ENCODE measurements around the gene SFXN5.
"Not testable (repeated sequence)": the region's sequence is repeated elsewhere in the genome, so short reads cannot be mapped to it uniquely, and the experiment has no call there.

SFXN5 gene

GRCh38 chr2:72921853-72922252 lies 149.7 kb downstream of the SFXN5 start:
- no peak for DNase-seq (ENCODE audit: low read depth)

- no peak for DNase-seq (ENCODE audit: low read depth)
Observed at GRCh38 chr2:72921088-72921851, 150.2 kb downstream of the SFXN5 start.

GRCh38 chr2:72920318-72921087 lies 151.0 kb downstream of the SFXN5 start:
- DNase-seq (ENCODE audit: low read depth), result no peak

GRCh38 chr2:72919414-72920317 lies 151.8 kb downstream of the SFXN5 start:
- no peak for DNase-seq (ENCODE audit: low read depth)

- DNase-seq (ENCODE audit: low read depth), result no peak
Observed at GRCh38 chr2:72917877-72918553, 153.5 kb downstream of the SFXN5 start.

GRCh38 chr2:72917138-72917876 lies 154.2 kb downstream of the SFXN5 start, which contains the start of gene EMX1:
Gene EMX1, plus strand, starts transcription at chr2:72917519. Its CDS starts 334 bp downstream, at chr2:72917853.
- no peak for DNase-seq (ENCODE audit: low read depth)

- no peak for DNase-seq (ENCODE audit: low read depth)
Observed at GRCh38 chr2:72916743-72917137, 154.8 kb downstream of the SFXN5 start.

GRCh38 chr2:72915907-72916742 lies 155.4 kb downstream of the SFXN5 start:
- DNase-seq (ENCODE audit: low read depth), result no peak

- no peak for DNase-seq (ENCODE audit: low read depth)
Observed at GRCh38 chr2:72915320-72915906, 156.1 kb downstream of the SFXN5 start.

GRCh38 chr2:72914589-72915319 lies 156.8 kb downstream of the SFXN5 start:
- DNase-seq (ENCODE audit: low read depth), result no peak

- DNase-seq (ENCODE audit: low read depth), result no peak
Observed at GRCh38 chr2:72914206-72914559, 157.3 kb downstream of the SFXN5 start.

GRCh38 chr2:72913486-72914205 lies 157.9 kb downstream of the SFXN5 start:
- DNase-seq (ENCODE audit: low read depth), result no peak

GRCh38 chr2:72911256-72911655 lies 160.3 kb downstream of the SFXN5 start:
- DNase-seq (ENCODE audit: low read depth), result no peak

GRCh38 chr2:72908741-72909140 lies 162.8 kb downstream of the SFXN5 start:
- DNase-seq (ENCODE audit: low read depth), result no peak

GRCh38 chr2:72907369-72907768 lies 164.1 kb downstream of the SFXN5 start:
- not testable (repeated sequence) for DNase-seq (ENCODE audit: low read depth)

- DNase-seq (ENCODE audit: low read depth), result no peak
Observed at GRCh38 chr2:72901426-72901825, 170.1 kb downstream of the SFXN5 start.

- DNase-seq (ENCODE audit: low read depth), result no peak
Observed at GRCh38 chr2:72900191-72900825, 171.2 kb downstream of the SFXN5 start.

GRCh38 chr2:72898585-72898906 lies 173.0 kb downstream of the SFXN5 start:
- DNase-seq (ENCODE audit: low read depth), result no peak
